Lower leg skin (tissue), 4 donors: ENCODE results near the gene PPP1R17. TPM values are rescaled to one million over a fixed set of nuclear protein-coding genes. Genes with fewer than 3 reads are reported as not detected.

ENCODE experiments used
- DNase-seq, 2 donors: peaks; one replicate each; pipeline ENCODE4 v3.0.0-alpha.2; 2019; ENCODE audit warnings: low spot score in 2 of 2
- H3K4me3 ChIP-seq: fragments of 200-600 bp; sonication (generic); 2 replicates; pipeline ENCODE4 v1.5.1; 2017; ENCODE audit warnings: mild to moderate bottlenecking, low read depth; ENCODE audit not compliant: poor library complexity, severe bottlenecking
- CTCF ChIP-seq, 3 donors: fragments of 450-650 bp; IDR thresholded peaks; one replicate each; pipeline ENCODE4 v1.5.1; 2016; ENCODE audit warnings: antibody characterized with exemption in 3 of 3, mild to moderate bottlenecking in 3 of 3, moderate library complexity in 2 of 3
- POLR2A ChIP-seq, 2 donors: fragments of 450-650 bp; IDR thresholded peaks; one replicate each; pipeline ENCODE4 v1.6.1; 2016 to 2017; ENCODE audit warnings: antibody characterized with exemption in 2 of 2, mild to moderate bottlenecking in 1 of 2, moderate library complexity in 1 of 2
- WGBS, 2 donors: methylation state at CpG; one replicate each; pipeline ENCODE4 v1.1.5; 2018; 5-methylcytosine and 5-hydroxymethylcytosine counted together
- intact Hi-C: fragments of 100-400 bp; cut with DNase I; formaldehyde crosslinking; loops from one replicate; pipeline ENCODE4 v1.15.0; 2023; ENCODE audit warnings: low total_unique reads
- total RNA-seq, 4 donors: library from RNA; depleted of rRNA; stranded (reverse); fragments of >200 nt; gene quantifications; one replicate each; pipeline ENCODE4 v1.1.0, GENCODE V29; 2016

Gene PPP1R17
- total RNA-seq, 4 donors from 2014 or later = not detected

- WGBS, 2 donors = 34 to 54% methylated on average over 2 of the region's 2 CpGs
- H3K4me3 ChIP-seq = no peak overlapping the region
- intact Hi-C loops = no loop called here
- TF ChIP-seq POLR2A (IDR thresholded peaks at IDR 0.05) (no peak), CTCF (IDR thresholded peaks at IDR 0.05) (no peak)
- DNase-seq = no peak
These were observed 3.9 kb downstream of the PPP1R17 start for GRCh38 chr7:31690935-31691334.

GRCh38 chr7:31692451-31692850, 5.4 kb downstream of the PPP1R17 start:
- intact Hi-C loops = no loop called here
- 46 to 47% methylated on average over 5 of the region's 5 CpGs for WGBS, 2 donors
- DNase-seq = no peak
- H3K4me3 ChIP-seq = no peak overlapping the region
- TF ChIP-seq POLR2A (IDR thresholded peaks at IDR 0.05) (no peak), CTCF (IDR thresholded peaks at IDR 0.05) (no peak)

- 57 to 58% methylated on average over 2 of the region's 2 CpGs for WGBS, 2 donors
- TF ChIP-seq CTCF (IDR thresholded peaks at IDR 0.05) (no peak), POLR2A (IDR thresholded peaks at IDR 0.05) (no peak)
- DNase-seq = no peak
- no peak overlapping the region for H3K4me3 ChIP-seq
- intact Hi-C loops = no loop called here
These were observed 5.9 kb downstream of the PPP1R17 start for GRCh38 chr7:31692871-31693270.

GRCh38 chr7:31695859-31696614, 9.0 kb downstream of the PPP1R17 start:
- intact Hi-C loops = no loop called here
- no peak for TF ChIP-seq POLR2A (IDR thresholded peaks at IDR 0.05)
- TF ChIP-seq CTCF (IDR thresholded peaks at IDR 0.05) = no peak
- DNase-seq = no peak
- WGBS, 2 donors = 52 to 54% methylated on average over 6 of the region's 6 CpGs
- no peak overlapping the region for H3K4me3 ChIP-seq

GRCh38 chr7:31699050-31699449, 12.0 kb downstream of the PPP1R17 start:
- no peak overlapping the region for H3K4me3 ChIP-seq
- intact Hi-C loops = no loop called here
- WGBS, 2 donors = 60 to 65% methylated on average over 2 of the region's 2 CpGs
- no peak for TF ChIP-seq CTCF (IDR thresholded peaks at IDR 0.05)
- no peak for TF ChIP-seq POLR2A (IDR thresholded peaks at IDR 0.05)
- no peak for DNase-seq

- no peak overlapping the region for H3K4me3 ChIP-seq
- DNase-seq = no peak
- intact Hi-C loops = no loop called here
- WGBS, 2 donors = 81 to 85% methylated on average over 3 of the region's 3 CpGs
- TF ChIP-seq CTCF (IDR thresholded peaks at IDR 0.05) = no peak
- no peak for TF ChIP-seq POLR2A (IDR thresholded peaks at IDR 0.05)
These were observed 15.3 kb downstream of the PPP1R17 start for GRCh38 chr7:31702354-31702753.
